PC-3 (cell line): Measurements from ENCODE around the gene RETREG3. TPM values are rescaled to one million over a fixed set of nuclear protein-coding genes. Genes with fewer than 3 reads are reported as not detected.
"Not testable (repeated sequence)": the region's sequence is repeated elsewhere in the genome, so short reads cannot be mapped to it uniquely, and the experiment has no call there.

Experiments
- ATAC-seq: fragments of 200-7000 bp; cut with Tn5 transposase; 2 replicates; pipeline ENCODE4 v1.9.1; 2020; ENCODE audit warnings: mild to moderate bottlenecking, moderate library complexity
- BruUV-seq: library from RNA; stranded (reverse); fragments of 400-500 nt; replicated peaks from 2 replicates; lab custom pipeline; 2021; lab: Mats Ljungman, UMichigan
- CTCF ChIA-PET: fragments of 300-600 bp; sonication (Branson Sonifier 250); formaldehyde crosslinking; loops from one replicate; lab custom pipeline; 2022; ENCODE audit warnings: antibody characterized with exemption; lab: Charles Lee
- POLR2A ChIA-PET: fragments of 300-600 bp; sonication (Branson Sonifier 250); formaldehyde crosslinking; loops from one replicate; lab custom pipeline; 2022; ENCODE audit warnings: antibody characterized with exemption; ENCODE audit not compliant: unreplicated experiment; lab: Charles Lee
- DNase-seq: peaks from one replicate; pipeline ENCODE4 v3.0.0-alpha.2; 2015
- H2AFZ ChIP-seq: fragments of 300-600 bp; sonication (generic); 2 replicates; pipeline ENCODE4 v1.6.0; 2016; ENCODE audit warnings: antibody characterized with exemption, low read length
- H3F3A ChIP-seq: fragments of 300-600 bp; sonication (generic); one replicate; pipeline ENCODE4 v1.6.0; 2017; ENCODE audit warnings: antibody characterized with exemption, low read length, control low read depth, mild to moderate bottlenecking; ENCODE audit not compliant: unreplicated experiment
- H3K27ac ChIP-seq: fragments of 300-600 bp; sonication (generic); 2 replicates; pipeline ENCODE4 v1.5.1; 2016; ENCODE audit warnings: mild to moderate bottlenecking, low read length
- H3K27me3 ChIP-seq: fragments of 300-600 bp; sonication (generic); 2 replicates; pipeline ENCODE4 v1.6.1; 2016; ENCODE audit warnings: low read length, mixed read lengths
- H3K36me3 ChIP-seq: fragments of 300-600 bp; sonication (generic); 2 replicates; pipeline ENCODE4 v1.6.1; 2016; ENCODE audit warnings: low read depth, mixed run types, low read length, mixed read lengths
- H3K4me1 ChIP-seq: fragments of 300-600 bp; sonication (generic); 2 replicates; pipeline ENCODE4 v1.5.1; 2016; ENCODE audit warnings: low read length; ENCODE audit not compliant: insufficient read depth
- H3K4me2 ChIP-seq: fragments of 300-600 bp; sonication (generic); 2 replicates; pipeline ENCODE4 v1.6.0; 2016; ENCODE audit warnings: low read length
- H3K4me3 ChIP-seq: fragments of 300-600 bp; sonication (generic); 2 replicates; pipeline ENCODE4 v1.5.1; 2016; ENCODE audit warnings: mild to moderate bottlenecking, low read length, mixed read lengths
- H3K79me2 ChIP-seq: fragments of 300-600 bp; sonication (generic); 2 replicates; pipeline ENCODE4 v1.6.1; 2017; ENCODE audit warnings: low read length, mixed read lengths
- H3K9ac ChIP-seq: fragments of 300-600 bp; sonication (generic); 2 replicates; pipeline ENCODE4 v1.6.0; 2016; ENCODE audit warnings: mild to moderate bottlenecking, low read length
- H3K9me2 ChIP-seq: fragments of 300-600 bp; sonication (generic); replicated peaks from 2 replicates; pipeline ENCODE4 v1.6.1; 2016; ENCODE audit warnings: mixed run types, low read length, mixed read lengths
- H3K9me3 ChIP-seq: fragments of 300-600 bp; sonication (generic); 2 replicates; pipeline ENCODE4 v1.6.1; 2016; ENCODE audit warnings: low read length, mixed read lengths
- H4K20me1 ChIP-seq: fragments of 300-600 bp; sonication (generic); 2 replicates; pipeline ENCODE4 v1.6.1; 2016; ENCODE audit warnings: low read length, mixed read lengths
- CTCF ChIP-seq: fragments of 300-600 bp; sonication (generic); conservative IDR thresholded peaks from 2 replicates; pipeline ENCODE4 v1.5.1; 2017; ENCODE audit warnings: antibody characterized with exemption, low read depth, mild to moderate bottlenecking, low read length
- EZH2 ChIP-seq: fragments of 300-600 bp; sonication (generic); IDR thresholded peaks from one replicate; pipeline ENCODE4 v1.6.1; 2017; ENCODE audit warnings: antibody characterized with exemption, mild to moderate bottlenecking, low read length; ENCODE audit not compliant: unreplicated experiment
- EZH2phosphoT487 ChIP-seq: fragments of 300-600 bp; sonication (generic); IDR thresholded peaks from 2 replicates; pipeline ENCODE4 v1.6.1; 2018; ENCODE audit warnings: mild to moderate bottlenecking, antibody characterized with exemption, low read length, borderline replicate concordance
- intact Hi-C: fragments of 100-400 bp; cut with micrococcal nuclease; formaldehyde crosslinking; loops from 2 replicates; pipeline ENCODE4 v1.9.0; 2023
- total RNA-seq: library from RNA; depleted of rRNA; stranded (reverse); fragments of >200 nt; gene quantifications from 2 replicates; pipeline ENCODE4 v1.2.3, GENCODE V29; 2014

RETREG3 gene
- total RNA-seq, 1 experiment from 2014 or later: 19.3 TPM

GRCh38 chr17:42623732-42624596 lies 14.8 kb upstream of the RETREG3 start:
- Histone ChIP-seq H3K9me3 (no peaks in the 10 kb centered on the region), H3K27ac (peak overlapping the region; percentile 28), H3K27me3 (no peaks in the 10 kb centered on the region), H3K9ac (no peak overlapping the region), H3F3A (no peaks in the 10 kb centered on the region), H3K9me2 (no peaks in the 10 kb centered on the region), H2AFZ (no peak overlapping the region), H3K4me1 (peaks cover 12% of the 10 kb centered on the region), H3K36me3 (no peaks in the 10 kb centered on the region), H3K4me2 (0 out of 2 replicates have a peak overlapping the region, but pooled peaks have one; percentile 4), H3K79me2 (no peaks in the 10 kb centered on the region), H4K20me1 (no peaks in the 10 kb centered on the region), H3K4me3 (no peak overlapping the region)
- TF ChIP-seq EZH2 (no peak), CTCF (peak; percentile 24; the same call in 1 of the 2 replicates), EZH2phosphoT487 (no peak)
- ATAC-seq: peak; percentile 98
- ChIA-PET CTCF (interaction anchor here (1.0 to 1.3 kb wide), 2 partner anchors 15 to 59 kb away, joined by 4 to 5 read pairs; partner anchors contain the start of genes RETREG3 and TUBG1), POLR2A (interaction anchor here (1.0 kb wide), 2 partner anchors 15 to 37 kb away, joined by 4 to 5 read pairs; partner anchors contain the start of genes RETREG3 and TUBG1)
- BruUV-seq: no TSS peak
- intact Hi-C loops: loop anchor here (2.0 kb wide), 2 partner anchors 37 to 55 kb away; no protein-coding TSS in a partner anchor
- peak; percentile 91 for DNase-seq

- no peak for ATAC-seq
- intact Hi-C loops: no loop called here
- BruUV-seq: no TSS peak
These were observed 14.1 kb upstream of the RETREG3 start for GRCh38 chr17:42623271-42623670.

GRCh38 chr17:42621987-42622386 lies 12.8 kb upstream of the RETREG3 start:
- POLR2A ChIA-PET, H3K9me3 ChIP-seq, H3K27ac ChIP-seq, DNase-seq, H2AFZ ChIP-seq, H3K79me2 ChIP-seq, H4K20me1 ChIP-seq, H3F3A ChIP-seq, H3K4me3 ChIP-seq, BruUV-seq, H3K36me3 ChIP-seq, CTCF ChIA-PET, H3K9me2 ChIP-seq, H3K4me2 ChIP-seq, H3K9ac ChIP-seq, H3K27me3 ChIP-seq, intact Hi-C loops, ATAC-seq: not testable (repeated sequence)
- H3K4me1 ChIP-seq: peaks cover 21% of the 10 kb centered on the region

More at GRCh38 chr17:42623271-42623670, 14.1 kb upstream of the RETREG3 start:
- Histone ChIP-seq H3K4me2 (no peak overlapping the region), H4K20me1 (no peaks in the 10 kb centered on the region), H3K79me2 (no peaks in the 10 kb centered on the region), H3K27me3 (no peaks in the 10 kb centered on the region), H3K9ac (no peak overlapping the region), H3K9me3 (no peaks in the 10 kb centered on the region), H3K36me3 (no peaks in the 10 kb centered on the region), H3K27ac (no peak overlapping the region), H3K4me1 (peaks cover 18% of the 10 kb centered on the region), H3K4me3 (no peak overlapping the region), H3F3A (no peaks in the 10 kb centered on the region), H3K9me2 (no peaks in the 10 kb centered on the region), H2AFZ (no peak overlapping the region)
- POLR2A ChIA-PET: interaction anchor here (1.0 kb wide), 2 partner anchors 14 to 38 kb away, joined by 4 to 5 read pairs; partner anchors contain the start of genes RETREG3 and TUBG1
- TF ChIP-seq EZH2phosphoT487: no peak
- no peak for TF ChIP-seq CTCF
- no peak for TF ChIP-seq EZH2
- no peak for DNase-seq
- CTCF ChIA-PET: interaction anchor here (1.0 kb wide), 1 partner anchor 60 kb away, joined by 4 read pairs; no protein-coding TSS in a partner anchor
